A549 (cell line): ENCODE results near the gene INPP5J. TPM values are rescaled to one million over a fixed set of nuclear protein-coding genes. Genes with fewer than 3 reads are reported as not detected.
A peak's percentile ranks its signal among the peaks of the same experiment; 100 is the strongest.

Source experiments
- ATAC-seq, 2 experiments: fragments of 200-7000 bp in 1 of 2; fragments of >200 bp in 1 of 2; cut with Nextera tagmentation in 1 of 2; cut with Tn5 transposase in 1 of 2; 3 replicates each; pipeline versions ENCODE4 v1.8.0 to v1.9.1; 2018 to 2020; ENCODE audit warnings: mild to moderate bottlenecking in 1 of 2, moderate library complexity in 1 of 2
- CTCF ChIA-PET: fragments of 300-600 bp; sonication (Branson Sonifier 250); formaldehyde crosslinking; extraction: SDS; loops from one replicate; lab custom pipeline; 2021; ENCODE audit warnings: antibody characterized with exemption, inconsistent platforms; lab: Yijun Ruan, JAX
- POLR2A ChIA-PET: fragments of 350-600 bp; formaldehyde crosslinking; extraction: SDS; loops from one replicate; lab custom pipeline; 2021; ENCODE audit warnings: antibody characterized with exemption, inconsistent platforms; lab: Yijun Ruan, JAX
- DNase-seq, 2 experiments: peaks; one replicate each; pipeline versions ENCODE4 v3.0.0 to v3.0.0-alpha.2; 2011 to 2016; ENCODE audit warnings: low read depth in 1 of 2, low spot score in 1 of 2
- FAIRE-seq: peaks from 2 replicates; lab custom pipeline; 2011; peaks lifted over from hg19 to GRCh38; lab: Jason Lieb, UNC
- H3K27ac ChIP-seq, 2 experiments: fragments of >200 bp; sonication (Bioruptor Twin); formaldehyde crosslinking; 3 replicates each; pipeline ENCODE4 v1.5.1; 2016 to 2017
- H3K4me1 ChIP-seq: fragments of >200 bp; sonication (Bioruptor Twin); formaldehyde crosslinking; 3 replicates; pipeline ENCODE4 v1.6.1; 2016
- H3K4me2 ChIP-seq: fragments of >200 bp; sonication (Bioruptor Twin); formaldehyde crosslinking; 3 replicates; pipeline ENCODE4 v1.6.1; 2016
- H3K4me3 ChIP-seq: fragments of >200 bp; sonication (Bioruptor Twin); formaldehyde crosslinking; 3 replicates; pipeline ENCODE4 v1.5.1; 2016
- H3K9me3 ChIP-seq: fragments of >200 bp; sonication (Bioruptor Twin); formaldehyde crosslinking; 3 replicates; pipeline ENCODE4 v1.6.1; 2016
- CEBPB ChIP-seq, 2 experiments: fragments of >200 bp in 1 of 2; sonication (Bioruptor Twin) in 1 of 2; formaldehyde crosslinking in 1 of 2; IDR thresholded peaks; 2 replicates each; pipeline ENCODE4 v1.6.1; 2012 to 2016
- CHD2 ChIP-seq: fragments of 150-350 bp; IDR thresholded peaks from 2 replicates; pipeline ENCODE4 v1.6.1; 2014; ENCODE audit warnings: low read length; ENCODE audit not compliant: partially characterized antibody
- CHD4 ChIP-seq: fragments of 200-600 bp; sonication (generic); IDR thresholded peaks from 2 replicates; pipeline ENCODE4 v1.6.1; 2016; ENCODE audit warnings: antibody characterized with exemption, mild to moderate bottlenecking, borderline replicate concordance
- EHMT2 ChIP-seq: fragments of 200-600 bp; sonication (generic); IDR thresholded peaks from 2 replicates; pipeline ENCODE4 v1.6.1; 2016; ENCODE audit warnings: antibody characterized with exemption, low read depth, mild to moderate bottlenecking, moderate library complexity
- FOSB ChIP-seq: fragments of 250-450 bp; sonication (Bioruptor Pico); IDR thresholded peaks from 2 replicates; pipeline ENCODE4 v1.5.0; 2020; ENCODE audit warnings: mild to moderate bottlenecking, moderate library complexity
- GATA3 ChIP-seq: IDR thresholded peaks from 2 replicates; pipeline ENCODE4 v1.6.1; 2012; ENCODE audit warnings: borderline replicate concordance
- HOXB13 ChIP-seq: fragments of 250-450 bp; sonication (Bioruptor Pico); IDR thresholded peaks from 2 replicates; pipeline ENCODE4 v1.5.0; 2020; ENCODE audit warnings: low read depth, mild to moderate bottlenecking, moderate library complexity
- JUN ChIP-seq, 2 experiments: fragments of >200 bp; sonication (Bioruptor Twin); formaldehyde crosslinking; IDR thresholded peaks; 2 replicates in 1 of 2; 3 replicates in 1 of 2; pipeline ENCODE4 v1.6.1; 2016 to 2017
- JUNB ChIP-seq: fragments of >200 bp; sonication (Bioruptor Twin); formaldehyde crosslinking; IDR thresholded peaks from 2 replicates; pipeline ENCODE4 v1.6.1; 2016
- MAZ ChIP-seq: fragments of 150-350 bp; IDR thresholded peaks from 2 replicates; pipeline ENCODE4 v1.6.1; 2014; ENCODE audit warnings: antibody characterized with exemption, low read depth, low read length, borderline replicate concordance
- NFE2L2 ChIP-seq: fragments of 150-350 bp; conservative IDR thresholded peaks from 2 replicates; pipeline ENCODE4 v1.6.1; 2014; ENCODE audit warnings: low read length
- NPAS2 ChIP-seq: fragments of 250-450 bp; sonication (Bioruptor Pico); IDR thresholded peaks from 2 replicates; pipeline ENCODE4 v1.8.0; 2022; ENCODE audit warnings: mild to moderate bottlenecking, moderate library complexity, borderline replicate concordance
- NR3C1 ChIP-seq: fragments of >200 bp; sonication (Bioruptor Twin); formaldehyde crosslinking; IDR thresholded peaks from 3 replicates; pipeline ENCODE4 v1.6.1; 2017
- POLR2AphosphoS2 ChIP-seq: conservative IDR thresholded peaks from 2 replicates; pipeline ENCODE4 v1.6.1; 2012; ENCODE audit warnings: low read length, improper control_type of control experiment, inconsistent platforms
- RAD21 ChIP-seq, 2 experiments: fragments of >200 bp in 1 of 2; sonication (Bioruptor Twin) in 1 of 2; formaldehyde crosslinking in 1 of 2; IDR thresholded peaks in 1 of 2; conservative IDR thresholded peaks in 1 of 2; 2 replicates in 1 of 2; 3 replicates in 1 of 2; pipeline ENCODE4 v1.6.1; 2012 to 2018; ENCODE audit warnings: inconsistent platforms in 1 of 2
- RARB ChIP-seq: fragments of 250-450 bp; sonication (Bioruptor Pico); IDR thresholded peaks from 2 replicates; pipeline ENCODE4 v1.8.0; 2021; ENCODE audit warnings: mild to moderate bottlenecking, moderate library complexity
- RFX5 ChIP-seq: fragments of 450-650 bp; IDR thresholded peaks from 2 replicates; pipeline ENCODE4 v1.7.1; 2014; ENCODE audit warnings: antibody characterized with exemption, mild to moderate bottlenecking, moderate library complexity
- SMC3 ChIP-seq: fragments of >200 bp; sonication (Bioruptor Twin); formaldehyde crosslinking; IDR thresholded peaks from 3 replicates; pipeline ENCODE4 v1.6.1; 2018; ENCODE audit warnings: inconsistent platforms
- TP53 ChIP-seq: fragments of 250-450 bp; sonication (Bioruptor Pico); IDR thresholded peaks from 2 replicates; pipeline ENCODE4 v1.5.0; 2021; ENCODE audit warnings: mild to moderate bottlenecking, moderate library complexity
- ZSCAN20 ChIP-seq: fragments of 250-450 bp; sonication (Bioruptor Pico); IDR thresholded peaks from 2 replicates; pipeline ENCODE4 v1.8.0; 2022; ENCODE audit warnings: mild to moderate bottlenecking, moderate library complexity
- WGBS: methylation state at CpG from one replicate; pipeline ENCODE4 v1.1.6; 2017; ENCODE audit errors: missing lambda C conversion rate; 5-methylcytosine and 5-hydroxymethylcytosine counted together
- polyA plus RNA-seq, 4 experiments: library from polyadenylated mRNA; depleted of rRNA in 3 of 4; stranded (reverse); fragments of >200 nt; fragmentation: RNase III in 1 of 4; extraction: RNeasy Plus Mini Kit Qiagen cat#74134 plus additional on column Dnase treatment in 1 of 4; gene quantifications; 2 replicates in 3 of 4; 3 replicates in 1 of 4; pipeline ENCODE4 v1.2.3, GENCODE V29; 2011 to 2017
- TF ChIP-seq, protein P1 (sequence below): fragments of 150-350 bp; IDR thresholded peaks from 2 replicates; pipeline ENCODE4 v1.6.1; 2014; ENCODE audit warnings: low read depth, mild to moderate bottlenecking, low read length
- TF ChIP-seq, protein P2 (sequence below): fragments of >200 bp; sonication (Bioruptor Twin); formaldehyde crosslinking; IDR thresholded peaks from 3 replicates; pipeline ENCODE4 v1.5.1; 2016

The INPP5J gene
- polyA plus RNA-seq, 2 of the 4 experiments (the other 2 are of a cell fraction), result 0.70 to 1.5 TPM

DNA sequence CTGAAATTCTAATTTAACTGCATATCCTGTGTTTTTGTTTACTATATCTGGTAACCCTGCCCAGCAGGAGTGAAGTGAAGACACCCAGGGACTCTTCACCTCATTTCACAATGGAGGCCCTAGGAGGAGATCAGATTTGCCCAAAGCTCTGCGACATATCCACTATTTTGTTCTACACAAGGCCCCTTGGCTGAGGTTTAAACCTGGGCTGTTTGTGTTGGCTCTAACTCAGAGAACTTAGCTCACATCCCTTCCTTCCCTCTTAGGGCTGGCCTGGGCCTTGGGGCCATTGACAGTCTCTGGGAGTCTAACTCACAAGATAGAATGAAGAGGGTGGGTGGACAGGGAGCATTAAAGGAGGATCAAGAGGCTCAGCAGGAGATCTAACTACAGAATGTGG, 25.7 kb downstream of the INPP5J start:
- TF ChIP-seq RFX5 (no peak), TP53 (CRISPR knock-in tag) (no peak), CHD2 (no peak), CEBPB (IDR thresholded peaks at IDR 0.05) (no peak), JUN (IDR thresholded peaks at IDR 0.05) (no peak), POLR2AphosphoS2 (no peak), RAD21 (conservative IDR thresholded peaks at IDR 0.05 in 1 of 2, IDR thresholded peaks at IDR 0.05 in 1 of 2) (no peak), HOXB13 (CRISPR knock-in tag) (no peak), CHD4 (no peak), JUNB (no peak), NPAS2 (CRISPR knock-in tag) (no peak), RARB (no peak), MAZ (no peak)
- TF ChIP-seq, protein P1, sequence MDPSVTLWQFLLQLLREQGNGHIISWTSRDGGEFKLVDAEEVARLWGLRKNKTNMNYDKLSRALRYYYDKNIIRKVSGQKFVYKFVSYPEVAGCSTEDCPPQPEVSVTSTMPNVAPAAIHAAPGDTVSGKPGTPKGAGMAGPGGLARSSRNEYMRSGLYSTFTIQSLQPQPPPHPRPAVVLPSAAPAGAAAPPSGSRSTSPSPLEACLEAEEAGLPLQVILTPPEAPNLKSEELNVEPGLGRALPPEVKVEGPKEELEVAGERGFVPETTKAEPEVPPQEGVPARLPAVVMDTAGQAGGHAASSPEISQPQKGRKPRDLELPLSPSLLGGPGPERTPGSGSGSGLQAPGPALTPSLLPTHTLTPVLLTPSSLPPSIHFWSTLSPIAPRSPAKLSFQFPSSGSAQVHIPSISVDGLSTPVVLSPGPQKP, result no peak
- Histone ChIP-seq H3K4me3 (no peak overlapping the region), H3K4me1 (no peaks in the 10 kb centered on the region), H3K27ac (0 out of 6 replicates have a peak overlapping the region, but pooled peaks of 1 of the 2 experiments have one; percentile 0), H3K9me3 (no peaks in the 10 kb centered on the region), H3K4me2 (no peak overlapping the region)
- CTCF ChIA-PET, result interaction anchor here (0.6 to 6.1 kb wide), 14 partner anchors 10 to 202 kb away, joined by 3 to 50 read pairs (median 4); partner anchors contain the start of gene SELENOM
- POLR2A ChIA-PET, result no interaction called here
- DNase-seq (no peak), ATAC-seq (peak in 1 of 2 experiments; percentile 24; a peak in 3 of 6 replicates), FAIRE-seq (no peak)
- WGBS, result 100% methylated on average over 1 of the region's 1 CpG

GRCh38 chr22:31148953-31149627, 26.3 kb downstream of the INPP5J start:
- ChIA-PET POLR2A (no interaction called here), CTCF (interaction anchor here (0.6 to 6.1 kb wide), 17 partner anchors 9 to 542 kb away, joined by 3 to 50 read pairs (median 4); partner anchors contain the start of genes SELENOM and TCN2)
- TF ChIP-seq, protein P2, sequence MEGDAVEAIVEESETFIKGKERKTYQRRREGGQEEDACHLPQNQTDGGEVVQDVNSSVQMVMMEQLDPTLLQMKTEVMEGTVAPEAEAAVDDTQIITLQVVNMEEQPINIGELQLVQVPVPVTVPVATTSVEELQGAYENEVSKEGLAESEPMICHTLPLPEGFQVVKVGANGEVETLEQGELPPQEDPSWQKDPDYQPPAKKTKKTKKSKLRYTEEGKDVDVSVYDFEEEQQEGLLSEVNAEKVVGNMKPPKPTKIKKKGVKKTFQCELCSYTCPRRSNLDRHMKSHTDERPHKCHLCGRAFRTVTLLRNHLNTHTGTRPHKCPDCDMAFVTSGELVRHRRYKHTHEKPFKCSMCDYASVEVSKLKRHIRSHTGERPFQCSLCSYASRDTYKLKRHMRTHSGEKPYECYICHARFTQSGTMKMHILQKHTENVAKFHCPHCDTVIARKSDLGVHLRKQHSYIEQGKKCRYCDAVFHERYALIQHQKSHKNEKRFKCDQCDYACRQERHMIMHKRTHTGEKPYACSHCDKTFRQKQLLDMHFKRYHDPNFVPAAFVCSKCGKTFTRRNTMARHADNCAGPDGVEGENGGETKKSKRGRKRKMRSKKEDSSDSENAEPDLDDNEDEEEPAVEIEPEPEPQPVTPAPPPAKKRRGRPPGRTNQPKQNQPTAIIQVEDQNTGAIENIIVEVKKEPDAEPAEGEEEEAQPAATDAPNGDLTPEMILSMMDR, result peak; percentile 90
- peak; percentile 91 to 92 for TF ChIP-seq RAD21 (conservative IDR thresholded peaks at IDR 0.05 in 1 of 2, IDR thresholded peaks at IDR 0.05 in 1 of 2)
- no peak for TF ChIP-seq EHMT2
- TF ChIP-seq SMC3, result peak; percentile 74
- no peak for TF ChIP-seq NFE2L2
- TF ChIP-seq GATA3, result no peak
- Histone ChIP-seq H3K4me1 (no peaks in the 10 kb centered on the region), H3K27ac (0 out of 6 replicates have a peak overlapping the region, but pooled peaks of 1 of the 2 experiments have one; percentile 0), H3K9me3 (no peaks in the 10 kb centered on the region), H3K4me3 (no peak overlapping the region), H3K4me2 (no peak overlapping the region)
- FAIRE-seq, result no peak
- 0% methylated on average over 5 of the region's 5 CpGs for WGBS
- peak; percentile 72 to 75 for DNase-seq
- peak; percentile 98 to 99 for ATAC-seq

GRCh38 chr22:31150615-31151014, 27.8 kb downstream of the INPP5J start:
- CTCF ChIA-PET, result interaction anchor here (1.3 to 6.6 kb wide), 3 partner anchors 12 to 63 kb away, joined by 4 to 50 read pairs (median 50); partner anchors contain the start of gene SELENOM
- no peak for FAIRE-seq
- WGBS, result 32% methylated on average over 3 of the region's 3 CpGs

More at GRCh38 chr22:31150615-31151014, 27.8 kb downstream of the INPP5J start:
- no peaks in the 10 kb centered on the region for H3K9me3 ChIP-seq
- H3K27ac ChIP-seq, result no peak overlapping the region
- no peak overlapping the region for H3K4me3 ChIP-seq
- no peak overlapping the region for H3K4me2 ChIP-seq
- peak; percentile 56 to 63; a peak in 3 of 6 replicates for ATAC-seq
- H3K4me1 ChIP-seq, result no peaks in the 10 kb centered on the region
- no peak for DNase-seq
- POLR2A ChIA-PET, result no interaction called here
- no peak for TF ChIP-seq NR3C1
- no peak for TF ChIP-seq EHMT2
- no peak for TF ChIP-seq CHD2
- no peak for TF ChIP-seq SMC3
- no peak for TF ChIP-seq ZSCAN20 (CRISPR knock-in tag)
- TF ChIP-seq, protein P2, result peak; percentile 6; the same call in 1 of the 3 replicates
- TF ChIP-seq FOSB (CRISPR knock-in tag), result no peak
